Right ventricle myocardium inferior (tissue), 1 donor: ENCODE results near the gene ANKS4B. TPM values are rescaled to one million over a fixed set of nuclear protein-coding genes. Genes with fewer than 3 reads are reported as not detected.
"Not testable (repeated sequence)": the region's sequence is repeated elsewhere in the genome, so short reads cannot be mapped to it uniquely, and the experiment has no call there.

ENCODE experiments used
- ATAC-seq: fragments of 200-7000 bp; cut with Tn5 transposase; one replicate; pipeline ENCODE4 v1.9.1; 2020; ENCODE audit warnings: mild to moderate bottlenecking, moderate library complexity
- DNase-seq: peaks from one replicate; pipeline ENCODE4 v3.0.0; 2021; ENCODE audit errors: missing footprints
- intact Hi-C: fragments of 100-400 bp; cut with DNase I; formaldehyde crosslinking; loops from one replicate; pipeline ENCODE4 v1.11.0; 2022
- total RNA-seq: library from RNA; stranded (reverse); fragmentation: NEBNext Ultra II Directional; extraction: Animal tissue kit (Norgen Biotek cat#: 25700); gene quantifications from one replicate; pipeline ENCODE4 v1.2.1, GENCODE V29; 2021
- donor health status: DM: no; HTN: yes; CAD: no; lungs with severe emphysema.

ANKS4B gene
- total RNA-seq, 1 donor from 2014 or later = not detected

DNA sequence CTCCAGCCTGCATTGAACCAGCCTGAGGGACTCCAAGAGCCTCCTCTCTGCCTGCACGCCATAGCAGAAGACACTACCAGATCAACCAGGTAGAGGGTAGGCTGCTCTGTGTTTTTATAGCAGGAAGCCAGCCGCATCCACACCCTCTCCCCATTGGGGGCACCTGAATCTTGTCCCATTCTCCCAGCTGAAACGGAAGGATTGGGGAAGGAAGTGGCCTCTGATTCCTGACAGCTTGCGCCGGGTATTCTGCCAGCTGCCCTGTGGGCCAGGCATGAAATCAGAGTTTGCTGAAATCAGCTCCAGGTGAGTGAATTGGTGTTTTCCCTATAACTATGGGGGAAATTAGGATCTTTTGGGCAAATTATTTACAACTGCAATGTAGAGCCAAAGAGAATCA, 22.0 kb upstream of the ANKS4B start, which contains the start of gene ZP2:
ZP2 (minus strand) TSS at position 89 of the 400 bp plus-strand sequence; CDS start at position 62, 27 bp downstream.
- DNase-seq (no peak), ATAC-seq (no peak)
- intact Hi-C loops = no loop called here

DNA sequence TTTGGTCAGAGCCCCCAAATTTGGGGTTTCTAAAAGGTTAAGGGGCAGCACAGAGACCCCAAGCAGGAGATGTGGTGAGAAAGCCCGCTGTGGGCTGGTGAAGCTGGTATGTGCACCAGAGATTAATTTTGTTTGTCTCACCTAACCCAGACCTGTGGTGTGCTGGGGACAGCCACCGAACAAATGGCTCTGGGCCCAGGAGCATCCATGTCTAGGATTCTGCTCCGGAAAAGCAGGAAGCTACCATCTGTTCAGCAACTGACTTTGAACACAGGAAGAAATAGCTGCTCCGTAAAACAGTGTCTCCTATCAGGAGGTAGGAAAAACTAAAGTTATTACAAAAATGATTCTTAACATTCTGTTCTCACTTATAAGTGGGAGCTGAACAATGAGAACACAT, 19.4 kb upstream of the ANKS4B start:
- ATAC-seq = no peak
- intact Hi-C loops = no loop called here

DNA sequence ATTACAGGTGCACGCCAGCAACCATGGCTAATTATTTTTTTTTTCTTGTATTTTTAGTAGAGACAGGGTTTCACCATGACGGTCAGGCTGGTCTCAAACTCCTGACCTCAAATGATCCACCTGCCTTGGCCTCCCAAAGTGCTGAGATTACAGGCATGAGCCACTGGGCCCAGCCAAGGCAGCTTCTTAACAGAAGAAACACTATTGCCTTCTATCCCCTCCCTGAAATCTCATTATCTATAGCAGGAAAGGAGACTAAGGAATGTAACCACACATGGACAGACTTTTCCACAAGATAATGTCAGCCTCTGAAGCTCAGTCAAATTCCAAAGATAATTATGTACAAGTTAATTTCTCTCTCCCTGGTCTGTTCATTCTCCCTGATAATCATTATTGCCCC, 16.4 kb upstream of the ANKS4B start:
- ATAC-seq = no peak
- DNase-seq = no peak
- intact Hi-C loops = no loop called here

More for the DNA sequence above, 19.4 kb upstream of the ANKS4B start:
- no peak for DNase-seq

DNA sequence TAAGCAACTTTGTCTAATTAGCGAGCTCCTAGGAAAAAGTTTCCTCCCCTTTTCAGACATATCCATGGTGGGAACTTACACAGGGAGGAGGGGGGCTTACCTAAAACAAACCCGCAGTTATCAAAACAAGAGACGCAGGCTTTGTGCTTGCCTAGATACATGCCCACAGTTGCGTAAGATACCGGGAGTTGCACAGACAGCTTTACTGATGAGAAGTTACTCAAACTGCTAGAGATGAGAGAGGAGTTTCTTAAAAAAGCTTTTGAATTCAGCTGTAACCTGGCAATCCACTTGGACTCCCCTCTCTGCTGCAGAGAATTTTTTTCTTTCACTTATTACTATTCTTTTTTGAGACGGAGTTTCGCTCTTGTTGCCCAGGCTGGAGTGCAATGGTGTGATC, 15.3 kb upstream of the ANKS4B start:
- DNase-seq (no peak), ATAC-seq (no peak)
- intact Hi-C loops = no loop called here

DNA sequence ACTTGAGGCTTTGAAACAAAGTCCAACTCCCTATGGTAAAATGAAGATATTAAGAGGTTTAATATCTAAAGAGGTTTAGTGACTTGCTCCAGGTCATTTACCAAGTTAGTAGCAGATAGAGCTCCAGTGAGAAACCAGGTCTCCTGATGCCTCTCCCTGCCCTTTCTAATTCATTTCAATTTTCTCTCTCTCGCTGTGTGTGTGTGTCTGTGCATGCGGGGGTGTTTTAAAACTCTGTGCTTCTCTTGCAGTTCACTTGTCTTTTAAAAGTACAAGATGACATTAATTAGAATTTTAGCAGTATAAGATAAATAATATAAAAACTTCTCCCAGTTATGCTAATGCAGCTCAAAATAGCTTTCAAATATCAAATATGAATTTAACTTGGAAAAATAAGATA, 13.9 kb upstream of the ANKS4B start:
- DNase-seq (no peak), ATAC-seq (no peak)
- intact Hi-C loops = no loop called here

DNA sequence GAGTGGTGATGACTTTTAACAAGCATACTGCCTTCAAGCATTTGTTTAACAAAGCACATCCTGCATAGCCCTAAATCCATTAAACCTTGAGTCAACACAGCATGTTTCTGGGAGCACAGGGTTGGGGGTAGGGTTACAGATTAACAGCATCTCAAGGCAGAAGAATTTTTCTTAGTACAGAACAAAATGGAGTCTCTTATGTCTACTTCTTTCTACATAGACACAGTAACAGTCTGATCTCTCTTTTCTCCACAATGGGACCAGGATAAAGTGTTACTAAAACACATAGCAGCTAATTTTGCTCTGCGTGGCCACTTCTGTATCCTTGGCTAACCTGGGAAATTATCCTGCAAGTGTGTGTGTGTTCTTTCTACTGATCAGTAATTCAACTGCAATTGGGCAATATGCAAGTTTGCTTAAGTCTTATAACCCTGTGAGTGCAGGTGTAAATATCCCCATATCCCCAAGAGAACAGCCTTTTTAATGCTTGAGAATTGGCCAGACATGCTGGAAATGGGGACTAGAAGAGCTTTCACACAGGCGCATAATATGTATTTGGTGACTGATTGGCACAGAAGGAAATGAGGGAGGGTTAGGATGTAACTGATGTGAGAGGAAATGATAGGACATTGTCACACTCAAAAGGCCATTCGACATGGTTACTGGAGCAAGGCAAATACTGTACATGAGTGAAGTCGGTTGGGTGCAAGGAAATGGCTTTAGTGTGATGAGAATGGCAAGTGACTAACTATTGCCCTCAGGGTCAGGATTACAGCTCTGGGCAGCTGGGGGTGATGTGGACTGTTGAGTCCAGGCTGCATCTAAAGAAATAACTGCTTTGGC, 10.8 kb upstream of the ANKS4B start:
- DNase-seq = no peak
- intact Hi-C loops = no loop called here
- ATAC-seq = no peak

DNA sequence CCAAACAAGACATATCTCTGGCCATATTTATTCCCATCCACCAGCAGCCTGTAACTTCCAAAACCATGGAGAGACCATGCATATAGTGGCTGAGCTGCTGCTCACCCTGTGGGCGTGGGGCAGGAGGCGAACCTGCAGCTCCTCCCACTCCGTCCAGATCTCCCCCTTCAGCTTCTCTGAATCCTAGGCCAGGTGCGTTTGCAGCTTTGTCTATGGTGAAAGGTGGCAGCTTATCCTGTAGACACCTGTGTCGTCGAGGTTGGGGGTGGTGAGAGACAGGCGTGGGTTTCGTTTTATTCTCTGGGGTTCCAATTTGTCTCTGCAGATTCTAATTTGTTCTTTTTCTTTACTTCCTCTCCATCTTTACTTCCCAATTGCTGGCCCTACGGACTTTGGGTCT, 9.7 kb upstream of the ANKS4B start:
- DNase-seq (no peak), ATAC-seq (no peak)
- intact Hi-C loops = no loop called here

DNA sequence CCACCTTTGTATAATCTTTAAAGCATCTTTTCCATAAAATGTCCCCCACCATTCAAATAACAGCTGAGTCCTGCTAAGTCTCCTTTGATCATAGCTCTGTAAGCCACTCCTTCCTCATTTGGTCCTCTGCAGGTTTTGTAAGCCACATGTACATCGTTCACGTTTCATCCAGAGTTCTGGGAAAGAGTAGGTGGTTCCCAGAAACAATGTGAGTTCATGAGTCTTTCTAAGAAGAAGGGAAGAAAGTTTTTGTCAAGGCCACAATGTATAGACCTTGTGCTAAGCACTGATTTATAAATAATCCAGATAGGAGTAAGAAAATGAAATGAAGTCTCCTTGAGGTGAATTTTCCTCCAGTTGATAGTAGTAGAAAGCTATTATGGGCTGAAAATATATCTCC, 8.7 kb upstream of the ANKS4B start:
- DNase-seq (no peak), ATAC-seq (no peak)
- intact Hi-C loops = no loop called here

DNA sequence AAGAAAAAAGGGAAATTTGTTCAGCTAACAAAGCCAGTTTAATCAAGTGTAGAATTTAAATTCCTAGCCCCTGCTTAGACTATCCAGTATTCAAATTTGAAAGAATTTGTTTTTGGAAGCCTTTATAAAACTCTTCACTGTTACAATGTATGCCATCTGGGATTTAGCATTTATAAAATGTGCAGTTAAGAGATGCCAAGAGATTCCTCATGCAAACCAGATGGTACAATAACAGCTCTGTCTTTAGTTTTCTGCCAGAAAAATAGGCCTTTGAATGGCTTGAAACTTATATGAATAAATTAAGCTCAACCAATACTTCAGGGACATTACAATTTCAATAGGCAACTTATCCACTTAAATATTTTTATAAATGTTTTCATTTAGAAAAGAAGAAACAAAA, 6.8 kb upstream of the ANKS4B start:
- ATAC-seq = no peak
- no peak for DNase-seq
- intact Hi-C loops = no loop called here

DNA sequence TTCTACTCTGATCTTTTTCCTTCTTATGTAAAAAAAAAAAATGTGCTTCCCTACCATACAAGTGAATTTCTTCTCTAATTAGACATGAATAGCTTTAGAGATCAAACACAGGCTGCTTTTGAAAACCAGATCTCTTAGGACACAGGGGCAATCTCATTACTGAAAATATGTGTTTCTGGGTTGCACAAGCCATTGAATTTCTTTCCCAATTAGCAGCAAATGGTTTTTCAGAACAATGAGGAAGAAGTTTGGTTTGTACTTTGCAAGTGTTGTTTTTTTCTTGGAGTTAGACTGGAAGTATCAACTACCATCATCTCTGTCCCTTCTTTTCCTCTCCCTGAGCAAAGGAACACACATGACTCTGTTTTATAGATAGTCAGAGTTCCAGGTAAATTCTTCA, 5.6 kb upstream of the ANKS4B start:
- ATAC-seq = no peak
- no peak for DNase-seq

DNA sequence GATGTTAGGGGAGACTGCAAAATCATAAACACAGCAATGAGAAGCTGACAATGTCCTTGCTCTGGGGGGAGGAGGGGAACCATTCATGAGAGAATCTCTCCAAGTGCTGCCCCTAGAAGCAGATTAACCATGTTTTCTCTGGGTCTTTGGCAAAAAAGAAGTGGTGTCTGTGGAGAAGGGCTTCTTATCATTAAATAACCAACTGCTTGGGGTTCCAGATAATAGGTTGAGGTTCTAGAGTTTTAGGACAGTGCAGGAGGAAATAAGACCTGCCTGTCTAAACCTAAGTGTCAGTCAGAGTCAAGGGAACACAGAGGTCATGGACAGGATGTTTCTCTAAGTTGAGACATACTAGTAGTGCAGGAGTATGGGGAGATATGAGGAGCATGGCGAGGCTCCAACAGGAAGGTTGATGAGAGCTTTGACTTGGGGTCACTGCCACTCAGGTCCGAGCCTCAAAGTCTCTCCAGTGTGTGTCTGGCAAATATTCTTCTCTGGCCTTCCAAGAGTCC, 5.1 kb upstream of the ANKS4B start:
- ATAC-seq (no peak), DNase-seq (no peak)
- intact Hi-C loops = no loop called here

More for the DNA sequence above, 5.6 kb upstream of the ANKS4B start:
- intact Hi-C loops = no loop called here

DNA sequence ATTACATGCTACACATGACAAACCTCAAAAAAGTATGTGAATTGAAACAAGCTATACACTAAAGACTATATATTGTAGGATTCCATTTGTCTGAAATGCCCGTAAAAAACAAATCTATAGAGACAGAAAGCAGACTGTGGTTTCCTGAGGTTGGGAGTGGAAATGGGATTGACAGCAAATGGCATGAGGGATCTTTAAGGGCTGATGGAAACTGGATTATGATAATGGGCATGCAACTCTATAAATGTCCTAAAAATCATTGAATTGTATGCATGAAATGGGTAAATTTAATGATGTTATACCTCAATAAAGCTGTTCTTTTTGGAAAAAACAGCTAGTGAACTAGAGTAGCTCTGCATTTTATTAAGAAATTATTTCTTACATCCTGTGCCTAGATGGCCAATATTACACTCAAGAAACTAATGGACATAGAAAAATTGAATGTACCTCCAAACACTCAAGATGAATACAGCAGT, 416 bp upstream of the ANKS4B start:
- intact Hi-C loops = no loop called here
- no peak for DNase-seq
- no peak for ATAC-seq

DNA sequence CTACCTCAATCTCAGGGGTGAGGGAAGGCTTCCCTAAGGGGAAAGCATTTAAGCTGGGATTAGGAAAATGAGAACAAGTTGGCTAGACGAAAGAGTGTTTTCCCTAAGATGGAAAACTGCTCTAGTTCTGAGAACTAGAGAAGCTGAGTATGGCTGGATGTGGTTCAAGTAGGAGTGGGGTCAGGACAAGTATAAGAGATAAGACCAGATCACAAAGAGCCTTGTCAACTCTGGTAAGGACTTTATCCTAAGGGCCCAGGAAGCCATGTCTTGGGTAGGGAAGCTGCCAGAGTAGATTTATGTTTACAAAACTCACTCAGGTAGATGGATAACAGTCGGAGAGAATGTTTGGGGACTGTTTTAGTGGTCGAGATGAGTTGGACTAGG, 1.7 kb downstream of the ANKS4B start:
- ATAC-seq (no peak), DNase-seq (no peak)
- intact Hi-C loops = no loop called here

DNA sequence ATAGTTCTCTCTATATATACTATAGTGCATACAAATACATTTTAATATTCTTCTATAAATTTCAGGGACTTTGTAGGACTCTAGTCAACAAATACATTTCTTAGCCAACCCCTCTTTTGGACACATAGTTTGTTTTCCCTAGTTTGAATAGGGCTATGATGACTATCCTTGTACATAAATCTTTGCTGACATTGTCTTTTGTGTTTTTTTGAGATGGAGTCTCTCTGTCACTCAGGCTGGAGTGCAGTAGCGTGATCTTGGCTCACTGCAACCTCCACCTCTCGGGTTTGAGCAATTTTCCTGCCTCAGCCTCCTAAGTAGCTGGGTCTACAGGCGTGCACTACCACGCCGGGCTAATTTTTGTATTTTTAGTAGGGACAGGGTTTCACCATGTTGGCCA, 3.3 kb downstream of the ANKS4B start:
- no peak for ATAC-seq
- DNase-seq = no peak
- intact Hi-C loops = no loop called here

DNA sequence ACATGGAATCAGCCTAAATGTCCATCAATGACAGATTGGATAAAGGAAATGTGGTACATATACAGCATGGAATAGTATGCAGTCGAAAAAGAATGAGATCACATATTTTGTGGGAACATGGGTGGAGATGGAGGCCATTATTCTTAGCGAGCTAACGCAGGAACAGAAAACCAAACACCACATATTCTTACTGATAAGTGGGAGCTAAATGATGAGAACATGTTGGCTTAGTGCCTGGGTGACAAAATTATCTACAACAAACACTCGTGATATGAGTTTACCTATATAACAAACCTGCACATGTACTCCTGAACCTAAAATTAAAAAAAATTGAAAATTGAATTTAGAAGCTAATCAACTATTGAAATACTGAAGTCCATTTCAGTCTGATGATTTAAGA, 6.1 kb downstream of the ANKS4B start:
- no peak for DNase-seq
- no peak for ATAC-seq
- intact Hi-C loops = no loop called here

DNA sequence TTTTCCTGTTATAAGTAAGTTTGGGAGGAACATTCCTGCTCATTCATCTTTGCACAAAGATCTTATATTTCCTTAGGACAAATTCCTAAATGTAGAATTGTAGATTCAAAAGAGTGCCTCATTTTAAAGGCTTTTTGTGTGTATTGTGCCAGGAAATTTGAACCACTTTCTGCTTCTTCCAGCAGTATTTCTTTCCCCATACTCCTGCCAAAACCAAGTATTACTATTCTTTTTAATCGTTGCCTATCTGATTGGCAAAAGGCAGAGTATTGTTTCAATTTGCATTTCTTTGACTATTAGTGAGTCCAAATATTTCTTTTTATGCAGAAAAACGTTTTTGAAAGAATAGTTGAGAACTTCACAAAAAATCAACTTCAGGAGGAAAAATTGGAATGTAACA, 9.3 kb downstream of the ANKS4B start:
- DNase-seq = no peak
- no peak for ATAC-seq
- intact Hi-C loops = no loop called here

DNA sequence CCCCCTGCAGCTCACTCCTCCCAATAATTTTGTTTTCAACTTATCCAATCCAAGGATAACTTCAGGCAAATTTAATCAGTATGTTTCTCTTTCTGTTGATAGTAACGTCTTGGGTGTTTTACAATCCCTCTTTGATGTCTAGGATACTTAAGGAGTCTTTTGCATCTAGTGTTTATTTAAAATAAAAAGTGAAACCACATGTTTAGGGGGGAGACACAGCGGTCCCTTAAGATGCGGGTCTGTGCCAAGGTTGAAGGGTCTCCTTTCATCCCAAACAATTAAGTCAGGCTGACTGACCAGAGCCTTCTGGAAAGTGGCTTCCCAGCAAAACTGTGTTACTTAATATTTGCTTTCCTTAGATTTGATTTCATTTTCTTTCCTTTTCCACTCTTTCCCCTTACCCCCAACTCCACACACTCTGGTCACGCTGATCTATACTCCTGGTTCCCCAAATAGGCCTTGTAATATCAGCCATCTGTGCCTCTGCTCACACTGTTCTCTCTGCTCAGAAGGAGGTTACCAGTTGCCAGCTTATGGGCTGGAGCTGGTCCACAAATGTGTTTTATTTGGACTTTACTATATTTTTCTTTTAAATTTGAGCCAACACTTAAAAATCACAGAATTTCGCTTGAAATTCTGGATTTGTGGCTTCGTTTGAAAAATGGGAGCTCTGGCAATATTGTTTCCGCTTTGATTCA, 11.2 kb downstream of the ANKS4B start:
- DNase-seq (no peak), ATAC-seq (no peak)
- intact Hi-C loops = no loop called here

DNA sequence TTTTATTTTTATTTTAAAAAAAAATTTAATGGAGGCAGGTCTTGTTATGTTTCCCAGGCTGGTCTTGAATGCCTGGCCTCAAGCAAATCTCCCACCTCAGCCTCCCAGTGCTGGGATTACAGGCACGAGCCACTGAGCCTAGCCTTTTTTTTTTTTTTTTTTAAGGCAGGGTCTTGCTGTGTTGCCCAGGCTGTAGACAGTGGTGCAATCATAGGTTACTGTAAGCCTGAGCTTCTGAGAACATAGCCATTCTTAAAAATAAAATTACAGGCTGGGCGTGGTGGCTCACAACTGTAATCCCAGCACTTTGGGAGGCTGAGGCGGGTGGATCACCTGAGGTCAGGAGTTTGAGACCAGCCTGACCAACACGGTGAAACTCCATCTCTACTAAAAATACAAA, 14.7 kb downstream of the ANKS4B start:
- DNase-seq, intact Hi-C loops, ATAC-seq: not testable (repeated sequence)

DNA sequence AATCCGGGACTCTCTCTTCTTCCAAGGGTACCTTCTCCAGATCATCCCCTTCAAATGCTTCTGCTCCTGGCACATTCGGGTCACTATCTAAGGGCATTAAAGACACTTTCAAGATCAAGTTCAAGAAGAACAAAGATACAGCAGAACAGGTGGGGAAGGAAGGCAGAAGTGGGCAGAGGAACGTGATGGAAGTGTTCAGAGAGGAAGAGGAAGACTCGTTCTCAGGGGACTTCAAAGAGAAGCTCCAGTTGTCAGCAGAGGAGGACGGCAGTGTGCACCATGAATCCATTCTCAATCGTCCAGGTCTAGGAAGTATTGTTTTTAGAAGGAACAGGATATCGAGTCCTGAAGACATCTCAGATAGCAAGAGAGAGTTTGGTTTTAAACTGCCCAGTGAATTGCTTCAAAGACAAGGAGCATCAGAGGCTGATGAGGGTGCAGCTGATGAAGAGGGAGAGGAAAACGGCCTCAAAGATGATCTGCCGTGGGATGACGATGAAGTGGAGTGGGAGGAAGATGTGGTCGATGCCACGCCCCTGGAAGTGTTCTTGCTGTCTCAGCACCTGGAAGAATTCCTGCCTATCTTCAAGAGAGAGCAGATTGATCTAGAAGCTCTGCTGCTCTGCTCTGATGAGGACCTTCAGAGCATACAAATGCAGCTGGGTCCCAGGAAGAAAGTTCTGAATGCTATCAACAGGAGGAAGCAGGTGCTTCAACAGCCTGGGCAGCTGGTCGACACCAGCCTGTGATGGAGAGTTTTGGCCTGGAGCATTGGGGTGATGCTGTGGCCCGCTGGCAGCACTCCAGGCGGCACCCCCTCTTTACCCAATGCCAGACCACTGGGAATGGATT, 16.8 kb downstream of the ANKS4B start:
- no peak for ATAC-seq
- DNase-seq = no peak
- intact Hi-C loops = no loop called here
